ENCODE data around the gene CDK5RAP2.

GRCh38 chr9:120464887-120465421 is 115.0 kb downstream of the CDK5RAP2 start:
- TF ChIP-seq EZH2 (IDR thresholded peaks at IDR 0.05; ENCODE audit: insufficient read depth, poor library complexity, severe bottlenecking) (no peak), EZH2phosphoT487 (IDR thresholded peaks at IDR 0.05; ENCODE audit: insufficient read depth, low read depth) (no peak)
